Measurements from ENCODE around the gene USP17L11. TPM values are rescaled to one million over a fixed set of nuclear protein-coding genes. Genes with fewer than 3 reads are reported as not detected.

Gene USP17L11, protein sequence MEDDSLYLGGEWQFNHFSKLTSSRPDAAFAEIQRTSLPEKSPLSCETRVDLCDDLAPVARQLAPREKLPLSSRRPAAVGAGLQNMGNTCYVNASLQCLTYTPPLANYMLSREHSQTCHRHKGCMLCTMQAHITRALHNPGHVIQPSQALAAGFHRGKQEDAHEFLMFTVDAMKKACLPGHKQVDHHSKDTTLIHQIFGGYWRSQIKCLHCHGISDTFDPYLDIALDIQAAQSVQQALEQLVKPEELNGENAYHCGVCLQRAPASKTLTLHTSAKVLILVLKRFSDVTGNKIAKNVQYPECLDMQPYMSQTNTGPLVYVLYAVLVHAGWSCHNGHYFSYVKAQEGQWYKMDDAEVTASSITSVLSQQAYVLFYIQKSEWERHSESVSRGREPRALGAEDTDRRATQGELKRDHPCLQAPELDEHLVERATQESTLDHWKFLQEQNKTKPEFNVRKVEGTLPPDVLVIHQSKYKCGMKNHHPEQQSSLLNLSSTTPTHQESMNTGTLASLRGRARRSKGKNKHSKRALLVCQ
- not detected in 2 replicates for total RNA-seq

DNA sequence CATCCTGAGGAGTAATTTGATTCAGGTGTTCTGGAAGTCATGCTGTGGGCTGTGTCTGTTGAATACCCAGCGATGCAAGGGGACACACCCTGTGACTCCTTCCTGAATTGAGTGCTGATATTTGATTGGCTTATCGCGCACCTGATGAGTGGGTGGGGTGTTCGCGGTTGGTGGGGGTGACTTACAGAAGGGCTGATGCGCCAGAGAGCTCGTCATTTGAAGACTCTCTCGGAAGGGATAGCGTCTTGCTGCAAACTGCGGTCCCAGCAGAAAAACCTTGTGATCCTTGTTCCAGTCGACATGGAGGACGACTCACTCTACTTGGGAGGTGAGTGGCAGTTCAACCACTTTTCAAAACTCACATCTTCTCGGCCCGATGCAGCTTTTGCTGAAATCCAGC, at the start of gene USP17L11:
Gene USP17L11 (plus strand): TSS at position 301 of the 400 bp plus-strand sequence. CDS start 0 bp downstream, at position 301.

DNA sequence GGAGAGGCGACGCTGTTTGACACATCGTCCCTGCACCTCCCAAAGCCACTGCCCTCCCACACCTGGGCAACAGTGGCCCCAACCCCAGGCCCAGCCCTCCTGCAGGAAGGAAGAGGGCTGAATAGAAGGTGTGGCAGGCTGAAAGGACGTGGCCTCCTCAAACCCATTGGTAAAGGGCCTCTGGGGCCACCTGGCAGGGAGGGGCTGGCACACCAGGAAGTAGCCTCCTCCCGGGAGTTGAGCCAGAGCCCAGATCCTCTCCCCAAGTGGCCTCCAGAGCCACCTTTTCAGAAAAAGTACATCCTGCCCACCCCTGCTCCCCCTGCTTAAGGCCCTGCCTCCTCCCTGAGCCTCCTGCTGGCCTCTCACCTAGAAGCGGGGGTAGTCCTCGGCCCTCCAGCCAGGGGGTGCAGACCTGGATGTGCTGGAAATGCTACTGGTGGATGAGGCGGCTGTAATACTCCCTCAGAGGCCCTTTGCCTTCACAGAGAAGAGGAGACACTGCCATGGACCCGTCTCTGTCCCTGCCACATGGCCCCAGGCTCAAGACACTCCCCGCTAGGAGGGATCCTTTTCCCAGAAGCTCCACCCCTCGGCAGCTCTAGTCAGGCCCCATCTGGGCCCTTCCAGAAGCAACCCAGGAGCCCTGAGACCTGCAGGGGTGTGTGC, 45.3 kb upstream of the USP17L11 start, which contains the start of gene FAM90A26:
Gene FAM90A26 (plus strand): TSS at position 619 of the 669 bp plus-strand sequence. CDS start 2,764 bp downstream, outside the sequence.

DNA sequence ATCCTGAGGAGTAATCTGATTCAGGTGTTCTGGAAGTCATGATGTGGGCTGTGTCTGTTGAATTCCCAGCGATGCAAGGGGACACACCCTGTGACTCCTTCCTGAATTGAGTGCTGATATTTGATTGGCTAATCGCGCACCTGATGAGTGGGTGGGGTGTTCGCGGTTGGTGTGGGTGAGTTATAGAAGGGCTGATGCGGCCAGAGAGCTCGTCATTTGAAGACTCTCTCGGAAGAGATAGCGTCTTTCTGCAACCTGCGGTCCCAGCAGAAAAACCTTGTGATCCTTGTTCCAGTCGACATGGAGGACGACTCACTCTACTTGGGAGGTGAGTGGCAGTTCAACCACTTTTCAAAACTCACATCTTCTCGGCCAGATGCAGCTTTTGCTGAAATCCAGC, 4.8 kb upstream of the USP17L11 start, which contains the start of gene USP17L10:
Gene USP17L10 (plus strand): TSS at position 301 of the 400 bp plus-strand sequence. CDS start 0 bp downstream, at position 301.

DNA sequence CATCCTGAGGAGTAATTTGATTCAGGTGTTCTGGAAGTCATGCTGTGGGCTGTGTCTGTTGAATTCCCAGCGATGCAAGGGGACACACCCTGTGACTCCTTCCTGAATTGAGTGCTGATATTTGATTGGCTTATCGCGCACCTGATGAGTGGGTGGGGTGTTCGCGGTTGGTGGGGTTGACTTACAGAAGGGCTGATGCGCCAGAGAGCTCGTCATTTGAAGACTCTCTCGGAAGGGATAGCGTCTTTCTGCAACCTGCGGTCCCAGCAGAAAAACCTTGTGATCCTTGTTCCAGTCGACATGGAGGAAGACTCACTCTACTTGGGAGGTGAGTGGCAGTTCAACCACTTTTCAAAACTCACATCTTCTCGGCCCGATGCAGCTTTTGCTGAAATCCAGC, 4.6 kb downstream of the USP17L11 start, which contains the start of gene USP17L12:
Gene USP17L12 (plus strand): TSS at position 301 of the 400 bp plus-strand sequence. CDS start 0 bp downstream, at position 301.

DNA sequence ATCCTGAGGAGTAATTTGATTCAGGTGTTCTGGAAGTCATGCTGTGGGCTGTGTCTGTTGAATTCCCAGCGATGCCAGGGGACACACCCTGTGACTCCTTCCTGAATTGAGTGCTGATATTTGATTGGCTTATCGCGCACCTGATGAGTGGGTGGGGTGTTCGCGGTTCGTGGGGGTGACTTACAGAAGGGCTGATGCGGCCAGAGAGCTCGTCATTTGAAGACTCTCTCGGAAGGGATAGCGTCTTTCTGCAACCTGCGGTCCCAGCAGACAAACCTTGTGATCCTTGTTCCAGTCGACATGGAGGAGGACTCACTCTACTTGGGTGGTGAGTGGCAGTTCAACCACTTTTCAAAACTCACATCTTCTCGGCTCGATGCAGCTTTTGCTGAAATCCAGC, 9.4 kb downstream of the USP17L11 start, which contains the start of gene USP17L13:
Gene USP17L13 (plus strand): TSS at position 301 of the 400 bp plus-strand sequence. CDS start 0 bp downstream, at position 301.

DNA sequence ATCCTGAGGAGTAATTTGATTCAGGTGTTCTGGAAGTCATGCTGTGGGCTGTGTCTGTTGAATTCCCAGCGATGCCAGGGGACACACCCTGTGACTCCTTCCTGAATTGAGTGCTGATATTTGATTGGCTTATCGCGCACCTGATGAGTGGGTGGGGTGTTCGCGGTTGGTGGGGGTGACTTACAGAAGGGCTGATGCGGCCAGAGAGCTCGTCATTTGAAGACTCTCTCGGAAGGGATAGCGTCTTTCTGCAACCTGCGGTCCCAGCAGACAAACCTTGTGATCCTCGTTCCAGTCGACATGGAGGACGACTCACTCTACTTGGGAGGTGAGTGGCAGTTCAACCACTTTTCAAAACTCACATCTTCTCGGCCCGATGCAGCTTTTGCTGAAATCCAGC, 18.9 kb downstream of the USP17L11 start, which contains the start of gene USP17L15:
Gene USP17L15 (plus strand): TSS at position 301 of the 400 bp plus-strand sequence. CDS start 0 bp downstream, at position 301.

DNA sequence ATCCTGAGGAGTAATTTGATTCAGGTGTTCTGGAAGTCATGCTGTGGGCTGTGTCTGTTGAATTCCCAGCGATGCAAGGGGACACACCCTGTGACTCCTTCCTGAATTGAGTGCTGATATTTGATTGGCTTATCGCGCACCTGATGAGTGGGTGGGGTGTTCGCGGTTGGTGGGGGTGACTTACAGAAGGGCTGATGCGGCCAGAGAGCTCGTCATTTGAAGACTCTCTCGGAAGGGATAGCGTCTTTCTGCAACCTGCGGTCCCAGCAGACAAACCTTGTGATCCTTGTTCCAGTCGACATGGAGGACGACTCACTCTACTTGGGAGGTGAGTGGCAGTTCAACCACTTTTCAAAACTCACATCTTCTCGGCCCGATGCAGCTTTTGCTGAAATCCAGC, 28.4 kb downstream of the USP17L11 start, which contains the start of gene USP17L17:
Gene USP17L17 (plus strand): TSS at position 301 of the 400 bp plus-strand sequence. CDS start 0 bp downstream, at position 301.

DNA sequence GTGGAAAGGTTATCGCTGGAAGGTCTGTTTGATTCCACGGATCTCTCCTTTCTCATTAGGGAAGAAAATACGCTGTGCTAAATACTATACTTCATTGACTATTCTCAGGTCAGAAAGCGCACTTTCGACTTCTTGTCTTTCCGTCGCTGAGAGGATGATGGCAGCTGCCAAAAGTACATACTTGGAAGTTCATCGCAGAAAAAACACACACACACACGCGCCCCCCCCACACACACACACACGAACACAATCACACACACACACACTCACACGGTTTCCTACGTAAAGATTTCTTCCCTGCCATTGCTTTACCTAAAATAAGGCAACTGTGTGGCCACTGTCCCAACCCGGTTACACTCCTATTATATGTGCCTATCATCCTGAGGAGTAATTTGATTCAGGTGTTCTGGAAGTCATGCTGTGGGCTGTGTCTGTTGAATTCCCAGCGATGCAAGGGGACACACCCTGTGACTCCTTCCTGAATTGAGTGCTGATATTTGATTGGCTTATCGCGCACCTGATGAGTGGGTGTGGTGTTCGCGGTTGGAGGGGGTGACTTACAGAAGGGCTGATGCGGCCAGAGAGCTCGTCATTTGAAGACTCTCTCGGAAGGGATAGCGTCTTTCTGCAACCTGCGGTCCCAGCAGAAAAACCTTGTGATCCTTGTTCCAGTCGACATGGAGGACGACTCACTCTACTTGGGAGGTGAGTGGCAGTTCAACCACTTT, 32.9 kb downstream of the USP17L11 start, which contains the start of gene USP17L18:
Gene USP17L18 (plus strand): TSS at position 678 of the 728 bp plus-strand sequence. CDS start 0 bp downstream, at position 678.

DNA sequence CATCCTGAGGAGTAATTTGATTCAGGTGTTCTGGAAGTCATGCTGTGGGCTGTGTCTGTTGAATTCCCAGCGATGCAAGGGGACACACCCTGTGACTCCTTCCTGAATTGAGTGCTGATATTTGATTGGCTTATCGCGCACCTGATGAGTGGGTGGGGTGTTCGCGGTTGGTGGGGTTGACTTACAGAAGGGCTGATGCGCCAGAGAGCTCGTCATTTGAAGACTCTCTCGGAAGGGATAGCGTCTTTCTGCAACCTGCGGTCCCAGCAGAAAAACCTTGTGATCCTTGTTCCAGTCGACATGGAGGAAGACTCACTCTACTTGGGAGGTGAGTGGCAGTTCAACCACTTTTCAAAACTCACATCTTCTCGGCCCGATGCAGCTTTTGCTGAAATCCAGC, 37.9 kb downstream of the USP17L11 start, which contains the start of gene USP17L19:
Gene USP17L19 (plus strand): TSS at position 301 of the 400 bp plus-strand sequence. CDS start 0 bp downstream, at position 301.

DNA sequence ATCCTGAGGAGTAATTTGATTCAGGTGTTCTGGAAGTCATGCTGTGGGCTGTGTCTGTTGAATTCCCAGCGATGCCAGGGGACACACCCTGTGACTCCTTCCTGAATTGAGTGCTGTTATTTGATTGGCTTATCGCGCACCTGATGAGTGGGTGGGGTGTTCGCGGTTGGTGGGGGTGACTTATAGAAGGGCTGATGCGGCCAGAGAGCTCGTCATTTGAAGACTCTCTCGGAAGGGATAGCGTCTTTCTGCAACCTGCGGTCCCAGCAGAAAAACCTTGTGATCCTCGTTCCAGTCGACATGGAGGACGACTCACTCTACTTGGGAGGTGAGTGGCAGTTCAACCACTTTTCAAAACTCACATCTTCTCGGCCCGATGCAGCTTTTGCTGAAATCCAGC, 42.6 kb downstream of the USP17L11 start, which contains the start of gene USP17L20:
Gene USP17L20 (plus strand): TSS at position 301 of the 400 bp plus-strand sequence. CDS start 0 bp downstream, at position 301.

DNA sequence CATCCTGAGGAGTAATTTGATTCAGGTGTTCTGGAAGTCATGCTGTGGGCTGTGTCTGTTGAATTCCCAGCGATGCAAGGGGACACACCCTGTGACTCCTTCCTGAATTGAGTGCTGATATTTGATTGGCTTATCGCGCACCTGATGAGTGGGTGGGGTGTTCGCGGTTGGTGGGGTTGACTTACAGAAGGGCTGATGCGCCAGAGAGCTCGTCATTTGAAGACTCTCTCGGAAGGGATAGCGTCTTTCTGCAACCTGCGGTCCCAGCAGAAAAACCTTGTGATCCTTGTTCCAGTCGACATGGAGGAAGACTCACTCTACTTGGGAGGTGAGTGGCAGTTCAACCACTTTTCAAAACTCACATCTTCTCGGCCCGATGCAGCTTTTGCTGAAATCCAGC, 47.4 kb downstream of the USP17L11 start, which contains the start of gene USP17L21:
Gene USP17L21 (plus strand): TSS at position 301 of the 400 bp plus-strand sequence. CDS start 0 bp downstream, at position 301.

Other genes with a start within 250 kb of the USP17L11 start
- gene FAM90A26, start 45.0 kb upstream of the USP17L11 start, total RNA-seq, result not detected in 2 replicates
- not detected in 2 replicates for gene USP17L10, start 4.7 kb upstream of the USP17L11 start, total RNA-seq
- not detected in 2 replicates for gene USP17L12, start 4.7 kb downstream of the USP17L11 start, total RNA-seq
- not detected in 2 replicates for gene USP17L13, start 9.5 kb downstream of the USP17L11 start, total RNA-seq
- not detected in 2 replicates for gene USP17L15, start 19.0 kb downstream of the USP17L11 start, total RNA-seq
- gene USP17L17, start 28.5 kb downstream of the USP17L11 start, total RNA-seq, result not detected in 2 replicates
- not detected in 2 replicates for gene USP17L18, start 33.2 kb downstream of the USP17L11 start, total RNA-seq
- not detected in 2 replicates for gene USP17L19, start 38.0 kb downstream of the USP17L11 start, total RNA-seq
- gene USP17L20, start 42.7 kb downstream of the USP17L11 start, total RNA-seq, result not detected in 2 replicates
- not detected in 2 replicates for gene USP17L21, start 47.5 kb downstream of the USP17L11 start, total RNA-seq
- gene USP17L22, start 52.2 kb downstream of the USP17L11 start, total RNA-seq, result not detected in 2 replicates
- gene USP17L24, start 109.8 kb downstream of the USP17L11 start, total RNA-seq, result not detected in 2 replicates
- gene USP17L25, start 114.5 kb downstream of the USP17L11 start, total RNA-seq, result not detected in 2 replicates
- gene USP17L26, start 119.3 kb downstream of the USP17L11 start, total RNA-seq, result not detected in 2 replicates
- gene USP17L5, start 124.0 kb downstream of the USP17L11 start, total RNA-seq, result not detected in 2 replicates
- not detected in 2 replicates for gene USP17L27, start 128.7 kb downstream of the USP17L11 start, total RNA-seq
- gene USP17L28, start 133.5 kb downstream of the USP17L11 start, total RNA-seq, result not detected in 2 replicates
- not detected in 2 replicates for gene USP17L29, start 138.2 kb downstream of the USP17L11 start, total RNA-seq
- not detected in 2 replicates for gene USP17L30, start 147.7 kb downstream of the USP17L11 start, total RNA-seq
- gene DEFB131A, start 229.0 kb downstream of the USP17L11 start, total RNA-seq, result not detected in 2 replicates